HG03108 (cell line): ENCODE results near the gene UXS1.

ENCODE experiments used
- ATAC-seq: cut with Tn5 transposase; IDR thresholded peaks from one replicate; pipeline ENCODE4 v1.9.1; 2021; ENCODE audit warnings: moderate library complexity; ENCODE audit not compliant: unreplicated experiment

The UXS1 gene

DNA sequence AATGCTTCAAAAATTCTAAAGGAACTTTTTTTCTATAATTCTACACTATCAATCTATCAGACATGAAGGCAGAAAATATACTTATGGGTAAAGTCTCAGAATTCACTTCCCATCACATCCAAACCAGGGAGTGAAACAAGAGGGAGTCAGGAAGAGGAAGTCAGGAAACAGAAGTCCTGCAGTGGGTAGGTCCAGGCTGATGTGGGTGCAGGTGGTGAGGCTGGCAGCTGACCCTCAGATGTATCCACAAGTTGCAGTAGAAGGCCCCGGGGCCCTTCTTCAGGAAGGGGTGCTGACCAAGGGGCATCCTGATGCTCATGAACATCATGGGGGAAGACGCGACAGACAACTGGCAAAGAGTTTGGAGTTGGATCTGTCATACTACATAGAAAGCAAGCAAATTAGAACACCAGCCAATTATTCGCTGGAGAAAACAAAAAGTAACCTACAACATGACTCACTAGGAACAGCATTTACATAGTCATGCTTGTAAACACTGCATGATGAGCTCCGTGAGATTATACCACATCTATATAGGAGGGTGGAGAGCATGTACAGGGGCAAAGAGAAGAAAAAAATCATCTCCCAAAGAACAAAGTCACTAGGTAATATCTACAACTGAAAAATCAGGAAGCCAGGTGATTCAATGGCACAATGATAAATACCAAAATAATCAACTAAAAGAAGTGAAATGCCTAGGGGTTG lies 4.2 kb downstream of the UXS1 start:
- ATAC-seq: no peak

DNA sequence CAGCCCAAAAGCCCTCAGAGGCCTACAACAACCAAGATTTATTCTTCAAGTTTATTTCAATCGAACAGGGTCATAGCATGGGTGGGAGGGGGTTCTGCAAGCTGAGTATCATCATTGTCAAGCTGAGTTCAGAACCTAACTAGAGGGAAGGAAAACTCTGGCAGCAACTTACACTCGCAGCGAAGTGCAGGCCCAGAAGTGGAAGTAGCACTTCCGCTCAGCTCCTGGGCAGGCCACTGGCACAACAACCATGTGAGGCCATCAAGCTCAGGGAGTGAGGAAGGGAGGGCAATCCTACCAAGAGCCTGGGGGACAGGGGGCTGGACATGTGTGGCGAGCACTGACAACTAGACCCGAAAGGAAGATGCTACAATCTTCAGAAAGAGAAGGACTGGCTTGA lies 4.8 kb downstream of the UXS1 start:
- no peak for ATAC-seq

DNA sequence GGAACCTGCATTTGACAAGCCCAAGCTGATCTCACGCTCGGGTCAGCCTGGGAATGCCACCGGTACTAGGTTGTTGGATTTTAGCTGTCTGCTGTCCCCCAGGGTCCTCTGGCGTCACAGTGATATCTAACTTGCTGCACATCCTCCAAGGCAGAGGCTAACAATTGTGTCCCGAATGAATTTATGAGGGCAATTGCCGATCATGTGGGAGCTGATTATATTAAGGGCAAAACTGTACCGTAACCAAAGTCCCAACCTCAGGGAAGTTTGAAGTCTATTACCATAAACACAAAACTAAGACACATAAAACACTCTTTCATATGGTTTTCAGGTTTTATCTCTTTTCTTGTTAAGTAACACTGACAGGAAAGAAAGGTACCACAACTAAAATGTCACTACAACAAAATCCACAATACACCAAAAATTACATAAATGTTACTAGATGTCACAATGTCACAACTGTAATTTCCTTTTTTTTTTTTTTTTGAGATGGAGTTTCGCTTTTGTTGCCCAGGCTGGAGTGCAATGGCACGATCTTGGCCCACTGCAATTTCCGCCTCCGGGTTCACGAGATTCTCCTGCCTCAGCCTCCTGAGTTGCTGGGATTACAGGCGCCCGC lies 6.7 kb downstream of the UXS1 start:
- no peak for ATAC-seq

DNA sequence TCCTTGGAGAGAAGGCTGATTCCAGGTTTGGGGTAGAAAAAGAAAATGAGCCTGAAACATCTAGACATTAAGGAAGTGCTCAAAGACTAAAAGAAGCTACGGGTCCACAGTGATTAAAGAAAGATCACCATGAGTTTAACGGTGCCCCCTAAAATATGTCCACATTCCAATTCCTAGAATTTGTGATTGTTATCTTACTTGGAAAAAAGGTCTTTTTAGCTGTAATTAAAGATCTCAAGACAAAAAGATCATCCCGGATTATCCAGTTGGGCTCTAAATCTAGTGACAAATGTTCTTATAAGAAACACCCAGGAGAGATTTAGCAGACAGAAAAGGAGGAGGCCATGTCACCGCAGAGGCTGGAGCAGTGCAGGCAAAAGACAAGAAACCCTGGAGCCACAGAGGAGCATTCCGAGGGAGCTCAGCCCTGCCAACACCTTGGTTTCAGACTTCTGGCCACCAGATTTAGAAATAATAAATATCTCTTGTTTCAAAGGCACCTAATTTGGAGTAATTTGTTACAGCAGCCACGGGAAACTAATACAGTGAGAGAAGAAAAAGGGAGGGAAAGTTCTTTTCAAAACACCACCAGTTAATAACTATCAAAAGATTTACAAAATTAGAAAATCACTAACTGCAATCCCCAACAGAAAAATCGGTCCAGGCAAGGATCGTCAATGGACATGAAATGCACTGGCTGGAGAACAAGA lies 8.5 kb downstream of the UXS1 start:
- ATAC-seq: no peak

DNA sequence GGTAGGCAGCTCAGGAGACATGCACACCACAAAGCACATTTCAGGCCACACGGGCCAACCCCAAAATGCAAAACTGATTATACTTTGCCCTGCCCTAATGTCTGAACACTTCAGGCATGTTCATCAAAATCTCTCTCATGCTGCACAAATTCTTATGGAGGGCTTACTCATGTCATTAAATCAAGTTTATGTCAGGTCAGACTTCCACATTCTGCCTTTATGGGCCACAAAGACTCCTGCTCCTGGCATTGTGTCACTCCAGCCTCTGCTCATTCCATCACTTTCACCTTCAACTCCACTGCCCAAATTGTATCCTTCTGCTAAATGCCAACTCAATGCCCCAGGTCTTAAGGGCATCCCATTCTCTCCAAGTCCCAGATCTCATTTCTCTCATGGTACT lies 9.2 kb downstream of the UXS1 start:
- no peak for ATAC-seq

DNA sequence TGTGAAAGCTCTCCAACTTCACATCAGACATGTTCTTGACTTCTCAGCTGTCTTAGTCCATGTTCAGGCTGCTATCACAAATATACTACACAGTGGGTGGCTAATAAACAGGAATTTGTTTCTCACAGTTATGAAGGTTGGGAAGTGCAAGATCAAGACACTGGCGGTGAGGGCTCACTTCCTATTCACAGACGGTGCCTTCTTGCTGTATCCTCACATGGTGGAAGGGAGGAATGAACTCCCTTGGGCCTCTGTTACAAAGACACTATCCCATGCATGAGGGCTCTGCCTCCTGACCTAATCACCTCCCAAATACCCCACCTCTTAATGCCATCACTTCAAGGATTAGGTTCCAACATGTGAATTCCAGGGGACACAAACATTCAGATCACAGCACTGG lies 9.7 kb downstream of the UXS1 start:
- no peak for ATAC-seq

DNA sequence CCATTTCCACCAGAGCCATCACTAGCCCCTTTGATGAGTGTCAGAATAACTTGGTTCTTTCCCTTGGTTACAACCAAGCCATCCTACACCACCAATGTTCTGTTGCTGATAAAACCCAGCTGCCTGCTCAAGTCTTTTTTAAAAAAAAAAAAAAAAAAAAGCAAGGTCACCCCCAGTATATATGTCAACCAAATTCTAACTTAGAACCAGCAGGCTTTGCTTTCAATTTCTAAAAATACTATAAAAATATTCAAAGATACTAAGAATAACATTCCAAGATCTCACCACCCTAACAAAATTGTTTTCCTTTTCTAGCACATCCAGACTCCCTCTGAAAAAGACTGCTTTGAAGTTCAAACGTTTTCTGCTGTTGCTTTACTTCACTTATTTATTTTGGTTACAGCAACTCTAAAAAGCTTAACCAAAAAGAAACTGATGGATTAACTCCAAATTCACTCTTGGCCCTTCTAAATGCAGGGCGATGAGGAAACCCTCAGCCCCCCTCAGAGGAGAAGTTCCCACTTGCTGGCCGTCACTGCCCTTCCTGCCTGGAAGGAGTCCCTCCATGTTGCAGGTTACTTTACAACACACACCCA lies 10.9 kb downstream of the UXS1 start:
- no peak for ATAC-seq

DNA sequence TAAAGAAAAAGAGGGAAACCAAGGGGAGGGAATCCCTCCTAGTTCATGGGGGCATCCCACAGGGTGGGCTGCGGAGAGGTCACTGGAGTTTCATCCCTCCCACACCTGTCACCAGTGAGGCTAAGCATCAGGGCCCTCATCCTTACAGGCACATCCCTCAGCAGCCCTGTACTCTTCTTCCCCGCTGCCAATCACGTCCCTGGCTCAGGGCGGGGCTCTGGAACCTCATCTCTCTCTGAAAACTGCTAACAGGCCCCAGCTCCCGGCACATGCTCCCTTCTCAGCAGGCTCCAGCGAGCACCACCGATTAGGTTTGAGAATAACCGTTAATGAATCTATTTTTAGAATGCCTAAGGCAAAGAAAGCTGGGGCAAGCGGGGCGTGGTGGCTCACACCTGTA lies 13.0 kb downstream of the UXS1 start:
- no peak for ATAC-seq

DNA sequence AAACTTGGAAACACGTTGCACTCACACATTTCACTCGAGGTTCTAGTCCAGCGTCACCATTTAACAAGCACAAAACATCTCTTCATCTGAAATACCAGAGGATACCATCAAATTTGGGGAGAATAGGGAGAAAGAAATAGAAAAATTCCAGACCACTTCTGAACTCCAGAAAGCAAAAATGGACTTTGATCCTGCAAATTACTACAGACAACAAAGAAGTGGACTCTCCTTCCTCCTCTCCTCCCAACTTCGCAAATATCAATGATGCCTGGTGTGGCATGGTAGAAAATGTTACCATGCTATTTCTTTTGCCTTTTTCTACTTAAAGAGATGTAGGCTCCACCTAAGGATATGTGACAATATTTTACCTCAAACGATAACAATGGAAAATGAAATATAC lies 13.5 kb downstream of the UXS1 start:
- ATAC-seq: no peak

DNA sequence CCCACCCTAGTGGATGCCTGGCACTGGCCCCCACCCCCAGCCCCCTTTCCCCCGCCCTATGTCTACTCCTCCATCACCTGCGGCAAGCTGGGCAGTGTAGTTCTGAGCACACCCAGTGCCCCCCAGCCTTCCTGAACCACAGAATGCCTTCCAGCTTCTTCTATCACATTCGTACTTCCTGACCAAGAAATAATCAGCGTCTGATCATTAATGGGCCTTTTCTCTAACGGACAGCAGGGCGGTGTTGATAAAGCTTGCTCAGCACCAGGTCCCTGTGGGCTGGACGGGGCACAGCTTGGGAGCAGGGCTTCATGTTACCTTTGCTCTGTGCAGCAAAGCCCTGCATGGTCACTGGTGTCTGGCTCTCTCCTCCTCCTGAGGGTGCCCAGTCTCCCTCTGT lies 15.4 kb downstream of the UXS1 start:
- no peak for ATAC-seq

DNA sequence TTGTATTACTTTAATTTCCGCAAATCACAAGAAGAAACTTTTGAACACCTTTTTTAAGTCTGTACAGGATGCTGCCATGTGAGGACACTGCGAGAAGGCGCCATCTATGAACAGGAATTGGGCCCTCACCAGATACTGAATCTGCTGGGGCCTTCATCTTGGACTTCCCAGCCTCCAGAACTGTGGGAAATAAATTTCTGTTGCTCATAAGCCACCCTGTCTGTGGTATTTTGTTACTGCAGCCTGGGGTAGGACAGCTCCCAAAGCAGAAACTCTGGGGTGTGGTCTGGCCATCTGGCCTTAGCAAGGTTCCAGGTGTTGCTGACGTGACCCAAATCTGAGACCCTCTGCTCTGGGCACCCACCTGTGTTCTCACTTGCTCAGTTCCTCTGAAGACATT lies 16.5 kb downstream of the UXS1 start:
- no peak for ATAC-seq

DNA sequence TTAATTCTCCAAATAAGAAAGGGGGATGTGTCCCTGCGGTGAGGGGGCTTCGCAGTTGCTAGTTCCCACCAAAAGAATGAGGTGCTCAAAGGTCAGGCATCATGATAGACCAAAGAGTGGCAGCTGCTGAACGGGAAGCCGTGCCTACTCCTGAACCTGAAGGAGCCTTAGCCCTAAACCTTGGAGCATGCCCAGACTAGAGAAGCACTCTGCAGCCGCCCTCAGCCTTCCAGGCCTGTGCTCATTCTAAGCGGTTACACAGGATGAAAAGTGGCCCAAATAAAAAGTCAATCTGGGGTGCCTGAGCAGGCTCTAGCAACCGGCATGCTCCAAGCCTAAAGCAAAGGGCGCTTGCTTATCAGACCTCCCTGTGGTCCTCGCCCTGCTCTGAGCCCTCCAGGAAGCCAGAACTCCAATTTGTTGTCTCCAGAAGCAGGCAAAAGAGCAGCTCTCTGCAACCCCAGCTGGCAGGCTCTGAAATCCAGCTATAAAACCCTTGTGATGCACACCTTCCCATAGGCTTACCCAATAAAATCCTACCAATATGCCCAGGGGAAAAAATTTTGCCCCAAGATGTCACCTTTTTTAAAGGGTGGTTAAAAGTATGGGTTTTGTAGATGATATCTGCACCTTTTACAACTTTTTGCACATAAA lies 17.5 kb downstream of the UXS1 start:
- no peak for ATAC-seq

DNA sequence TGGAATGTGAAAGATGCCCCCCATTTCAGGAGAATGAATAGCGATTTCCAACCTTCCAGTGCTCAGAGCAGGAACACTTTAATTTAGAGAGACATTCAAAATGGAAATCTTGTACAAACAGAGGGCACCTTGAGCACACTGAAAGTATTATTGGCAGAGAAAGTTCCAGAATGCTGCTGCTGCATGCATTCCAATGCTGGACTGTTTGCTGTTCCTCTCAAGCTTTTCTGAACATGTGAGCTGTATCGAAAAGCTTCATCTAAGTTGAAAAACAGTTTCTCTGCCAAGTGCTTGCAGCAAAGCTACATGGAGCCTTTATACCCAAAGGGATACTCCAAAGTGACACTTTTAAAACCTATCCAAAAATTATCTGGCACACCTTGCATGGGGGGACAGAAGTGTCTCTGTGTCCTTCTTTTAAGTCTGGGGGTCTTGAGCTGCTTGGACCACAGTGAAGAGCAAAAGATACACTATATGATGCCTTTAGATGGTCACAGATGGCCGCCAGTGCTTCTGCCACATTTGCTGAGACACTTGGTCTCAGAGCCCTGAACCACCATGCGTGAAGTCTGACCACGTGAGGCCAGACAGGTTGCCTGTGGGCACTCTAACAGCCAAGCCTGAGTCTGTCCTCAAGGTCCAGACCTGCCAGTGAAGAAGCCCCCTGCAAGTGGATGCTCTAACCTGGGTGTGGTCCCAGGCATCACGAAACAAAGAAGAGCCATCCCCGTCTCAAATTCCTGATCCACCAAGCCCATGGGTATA lies 18.8 kb downstream of the UXS1 start:
- ATAC-seq: no peak

DNA sequence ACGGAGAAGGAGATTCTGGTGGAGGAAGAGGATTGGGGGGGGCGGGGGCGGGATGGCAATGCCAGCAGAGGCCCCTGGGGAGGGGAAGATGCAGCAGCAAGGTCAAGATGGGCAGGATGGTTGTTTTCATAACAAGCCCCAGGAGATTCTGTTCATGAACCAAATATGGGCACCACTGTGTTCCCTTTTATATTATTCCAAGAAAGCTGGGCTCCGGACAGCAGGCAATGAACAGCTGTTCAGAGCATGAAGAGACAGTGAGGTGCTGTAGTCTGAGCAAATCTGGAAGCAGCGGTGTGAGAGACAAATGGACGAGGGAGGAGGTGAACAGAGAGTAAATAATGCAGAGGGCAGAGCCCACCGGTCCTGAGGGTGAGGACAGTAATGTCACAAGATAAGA lies 20.0 kb downstream of the UXS1 start:
- no peak for ATAC-seq

DNA sequence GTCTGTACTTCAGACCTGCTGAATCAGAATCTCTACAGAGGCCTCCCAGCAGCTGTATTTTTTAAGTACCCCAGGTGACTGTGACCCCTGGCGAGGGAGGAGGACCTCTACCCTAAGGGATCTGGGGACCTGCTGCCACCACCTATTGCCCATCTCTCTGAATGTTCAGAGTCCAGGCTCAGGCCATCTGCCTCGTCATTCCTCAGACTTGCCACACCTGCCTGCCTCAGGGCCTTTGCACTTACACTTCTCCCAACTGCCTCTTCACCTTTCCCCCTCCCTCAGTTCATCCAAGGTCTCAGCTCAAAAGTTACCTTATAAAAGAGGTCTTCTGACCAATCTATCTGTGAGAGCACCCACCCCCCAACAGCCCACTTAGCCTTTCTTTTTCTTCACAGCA lies 21.5 kb downstream of the UXS1 start:
- ATAC-seq: no peak

DNA sequence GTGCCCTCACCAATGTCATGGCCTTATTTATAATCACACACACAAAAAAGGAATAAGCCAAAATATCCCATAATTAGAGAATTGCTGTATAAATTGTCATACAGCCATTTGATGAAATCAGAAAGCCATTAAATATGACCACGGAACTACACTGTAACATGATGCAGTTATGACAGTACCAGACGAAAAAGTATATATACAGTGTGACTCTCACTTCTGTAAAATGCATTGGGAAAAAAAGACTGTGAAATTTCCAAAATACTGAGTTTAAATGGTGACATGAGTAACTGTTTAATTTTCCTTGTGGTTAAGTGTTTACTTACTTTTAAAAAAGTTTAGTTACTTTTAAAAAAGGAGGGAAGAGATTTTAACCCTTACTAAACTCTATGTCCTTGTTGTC lies 25.4 kb downstream of the UXS1 start:
- no peak for ATAC-seq

DNA sequence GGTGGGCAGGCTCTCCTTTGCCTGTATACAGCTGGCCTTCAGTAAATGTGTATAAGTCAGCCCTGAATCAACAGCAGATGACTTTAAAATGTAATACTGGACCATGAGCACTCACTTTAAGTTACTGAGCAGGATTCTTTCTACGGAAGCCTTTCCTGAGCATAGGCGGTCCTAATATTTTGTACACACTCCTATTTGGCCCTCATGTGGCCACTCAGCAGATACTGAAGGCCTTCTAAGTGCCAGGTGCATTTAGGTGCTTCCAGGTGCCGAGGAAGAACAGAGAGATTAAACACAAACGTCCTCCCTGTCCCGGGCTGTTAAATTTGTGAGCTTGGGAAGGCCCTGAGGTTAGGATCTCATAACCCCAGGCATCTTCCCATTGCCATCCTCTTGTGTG lies 27.0 kb downstream of the UXS1 start:
- no peak for ATAC-seq

DNA sequence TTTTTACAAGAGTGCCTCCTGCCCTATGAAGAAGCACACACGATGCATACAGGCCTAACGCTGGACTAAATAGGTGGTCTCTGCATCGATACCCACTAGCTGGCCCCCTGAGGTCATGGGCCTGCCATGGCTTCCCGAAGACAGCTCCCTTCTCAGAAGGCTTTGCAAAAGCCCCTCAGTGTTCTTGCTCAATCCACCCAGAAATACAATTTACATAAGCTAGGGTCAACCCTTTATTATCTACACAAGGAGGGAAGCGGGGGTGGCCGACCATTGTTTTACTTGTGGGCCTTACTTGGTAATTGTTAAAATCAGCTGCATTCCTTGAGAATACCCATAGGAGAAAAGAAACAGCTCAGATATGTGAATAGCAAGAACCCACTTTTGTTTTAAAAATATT lies 28.5 kb downstream of the UXS1 start:
- ATAC-seq: no peak

DNA sequence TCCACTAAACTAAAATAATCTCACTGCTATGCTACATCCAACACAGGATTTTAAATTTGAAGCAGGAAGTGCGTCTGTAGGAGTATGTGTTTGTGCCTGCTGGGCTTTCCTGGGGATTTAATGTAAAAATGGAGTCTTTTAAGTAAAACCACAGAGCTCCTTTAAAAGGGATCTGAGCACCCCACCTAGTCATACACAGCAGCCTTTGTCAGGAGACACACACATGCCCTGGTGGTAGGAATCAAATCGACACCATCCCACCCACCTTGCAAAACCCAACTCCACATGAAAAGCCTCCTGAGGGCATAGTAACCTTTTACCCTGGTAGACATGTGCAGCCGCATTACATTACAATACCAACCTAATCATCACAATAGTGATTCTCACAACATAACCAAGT lies 29.1 kb downstream of the UXS1 start:
- ATAC-seq: no peak

DNA sequence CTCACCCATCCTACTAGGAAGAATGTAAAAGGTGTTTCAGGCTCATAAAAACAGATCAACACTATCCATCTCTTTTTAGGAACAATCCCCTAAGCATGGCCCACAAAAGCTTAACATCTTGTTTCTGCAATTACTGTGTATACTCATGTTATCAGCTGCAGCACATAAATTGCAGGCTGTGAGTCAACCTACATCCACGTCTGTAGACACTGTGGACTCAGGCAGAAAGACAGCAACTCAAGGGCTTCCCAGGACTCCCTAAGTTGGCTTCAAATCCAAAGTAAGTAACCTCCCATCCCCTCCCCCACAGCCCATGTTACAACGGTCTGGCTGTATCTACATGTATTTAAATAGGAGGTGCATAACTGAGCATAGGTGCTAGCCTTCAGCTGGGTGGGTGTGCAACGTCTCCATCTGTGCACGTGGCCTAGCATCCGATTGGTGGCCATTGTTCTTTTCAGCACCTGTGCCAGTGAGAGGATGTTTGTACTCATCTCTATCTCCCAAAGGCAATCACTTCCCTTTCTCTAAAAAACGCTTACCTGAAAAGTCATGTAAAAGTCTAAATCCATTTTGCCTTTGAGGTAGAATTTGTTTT lies 30.1 kb downstream of the UXS1 start:
- ATAC-seq: no peak
